ENCODE measurements around the gene ZFAND4. TPM values are rescaled to one million over a fixed set of nuclear protein-coding genes. Genes with fewer than 3 reads are reported as not detected.

Gene ZFAND4
- total RNA-seq, 1 experiment from 2014 or later = 17.2 TPM

GRCh38 chr10:45614869-45615268, 57.7 kb downstream of the ZFAND4 start:
- H2BK15ac ChIP-seq (ENCODE audit: low read depth, low read length) = no peak overlapping the region
- no peak overlapping the region for H3K4me3 Mint-ChIP-seq
- H3K4me1 ChIP-seq (ENCODE audit: insufficient read depth, low read length) = no peaks in the 10 kb centered on the region
- H3K27me3 ChIP-seq (ENCODE audit: insufficient read depth, low read length) = no peaks in the 10 kb centered on the region
- no peak overlapping the region for H3K23ac ChIP-seq (ENCODE audit: insufficient read length, low read depth, low read length)
- H3K9me3 Mint-ChIP-seq = no peaks in the 10 kb centered on the region
- H3K79me1 ChIP-seq (ENCODE audit: insufficient read depth, low read depth, low read length, poor library complexity, severe bottlenecking) = no peaks in the 10 kb centered on the region
- H3K56ac ChIP-seq (ENCODE audit: insufficient read length, low read depth, low read length) = no peak overlapping the region
- DNase-seq = no peak
- no peaks in the 10 kb centered on the region for H4K20me1 ChIP-seq (ENCODE audit: control insufficient read depth, insufficient read depth, insufficient read length)
- WGBS (ENCODE audit: extremely low coverage, insufficient read length, low lambda C conversion rate) = no CpG with 5 or more reads among the region's 1 CpG
- H3K14ac ChIP-seq (ENCODE audit: insufficient read depth, low read length) = no peak overlapping the region
- no peak overlapping the region for H3K27ac ChIP-seq (ENCODE audit: insufficient read length, low read depth, low read length)
- no peak overlapping the region for H2BK5ac ChIP-seq (ENCODE audit: insufficient read length, low read length)
- H4K8ac ChIP-seq (replicated peaks; ENCODE audit: insufficient read length, low read depth, low read length) = no peak overlapping the region
- TF ChIP-seq, protein P1, sequence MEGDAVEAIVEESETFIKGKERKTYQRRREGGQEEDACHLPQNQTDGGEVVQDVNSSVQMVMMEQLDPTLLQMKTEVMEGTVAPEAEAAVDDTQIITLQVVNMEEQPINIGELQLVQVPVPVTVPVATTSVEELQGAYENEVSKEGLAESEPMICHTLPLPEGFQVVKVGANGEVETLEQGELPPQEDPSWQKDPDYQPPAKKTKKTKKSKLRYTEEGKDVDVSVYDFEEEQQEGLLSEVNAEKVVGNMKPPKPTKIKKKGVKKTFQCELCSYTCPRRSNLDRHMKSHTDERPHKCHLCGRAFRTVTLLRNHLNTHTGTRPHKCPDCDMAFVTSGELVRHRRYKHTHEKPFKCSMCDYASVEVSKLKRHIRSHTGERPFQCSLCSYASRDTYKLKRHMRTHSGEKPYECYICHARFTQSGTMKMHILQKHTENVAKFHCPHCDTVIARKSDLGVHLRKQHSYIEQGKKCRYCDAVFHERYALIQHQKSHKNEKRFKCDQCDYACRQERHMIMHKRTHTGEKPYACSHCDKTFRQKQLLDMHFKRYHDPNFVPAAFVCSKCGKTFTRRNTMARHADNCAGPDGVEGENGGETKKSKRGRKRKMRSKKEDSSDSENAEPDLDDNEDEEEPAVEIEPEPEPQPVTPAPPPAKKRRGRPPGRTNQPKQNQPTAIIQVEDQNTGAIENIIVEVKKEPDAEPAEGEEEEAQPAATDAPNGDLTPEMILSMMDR (conservative IDR thresholded peaks at IDR 0.05) = no peak
- H4K91ac ChIP-seq (ENCODE audit: insufficient read length, low read depth, low read length) = no peak overlapping the region
- H3K36me3 Mint-ChIP-seq (ENCODE audit: insufficient read depth in 1 of 3, low read depth in 3 of 3) = peaks cover 3 to 19% (median 6%) of the 10 kb centered on the region in 3 experiments; a peak in 6 of 7 replicates
- H3K27me3 Mint-ChIP-seq (ENCODE audit: low read depth) = no peaks in the 10 kb centered on the region
- no peak overlapping the region for H3K27ac Mint-ChIP-seq
- no peak overlapping the region for H3K4me2 ChIP-seq (ENCODE audit: insufficient read depth, insufficient read length, low read length)
- H3K4me1 Mint-ChIP-seq = no peaks in the 10 kb centered on the region
- no peak overlapping the region for H2AK5ac ChIP-seq (ENCODE audit: insufficient read length, low read length)
- no peak overlapping the region for H2BK12ac ChIP-seq (ENCODE audit: insufficient read length, low read depth, low read length)
- H2AFZ ChIP-seq (ENCODE audit: low read length) = no peak overlapping the region
- H3K18ac ChIP-seq (ENCODE audit: insufficient read length, low read depth, low read length) = no peak overlapping the region
- H3K23me2 ChIP-seq (ENCODE audit: insufficient read length, low read depth, low read length, poor library complexity, severe bottlenecking) = no peaks in the 10 kb centered on the region
- H3K79me2 ChIP-seq (ENCODE audit: insufficient read depth, low read length) = no peaks in the 10 kb centered on the region
- no peak overlapping the region for H3K4ac ChIP-seq (ENCODE audit: low read depth, low read length)
- H3T11ph ChIP-seq (ENCODE audit: low read length) = no peak overlapping the region
- H2BK20ac ChIP-seq (ENCODE audit: low read depth, low read length, poor library complexity, severe bottlenecking) = no peak overlapping the region
- H2BK120ac ChIP-seq (ENCODE audit: low read depth, low read length, poor library complexity, severe bottlenecking) = no peak overlapping the region
- H4K5ac ChIP-seq (ENCODE audit: insufficient read length, low read depth, low read length) = no peak overlapping the region
- no peaks in the 10 kb centered on the region for H3K9me3 ChIP-seq (ENCODE audit: control insufficient read depth, low read depth, low read length)
- no peak overlapping the region for H3K9ac ChIP-seq (ENCODE audit: extremely low read depth, insufficient read length, low read length)

Data from H9 (cell line).